Prostate gland (tissue), 2 donors: ENCODE measurements around the gene MYO16.

Experiments
- POLR2A ChIP-seq: fragments of 450-650 bp; IDR thresholded peaks from one replicate; pipeline ENCODE4 v1.6.1; 2016; ENCODE audit warnings: antibody characterized with exemption, mild to moderate bottlenecking
- TF ChIP-seq, protein P1 (sequence below), 4 experiments: fragments of 200-600 bp in 2 of 4; fragments of 450-650 bp in 2 of 4; sonication (generic) in 2 of 4; IDR thresholded peaks; 1 replicate in 3 of 4; 2 replicates in 1 of 4; pipeline ENCODE4 v1.5.1; 2016 to 2019; ENCODE audit warnings: antibody characterized with exemption in 4 of 4, mild to moderate bottlenecking in 2 of 4, moderate library complexity in 2 of 4

DNA sequence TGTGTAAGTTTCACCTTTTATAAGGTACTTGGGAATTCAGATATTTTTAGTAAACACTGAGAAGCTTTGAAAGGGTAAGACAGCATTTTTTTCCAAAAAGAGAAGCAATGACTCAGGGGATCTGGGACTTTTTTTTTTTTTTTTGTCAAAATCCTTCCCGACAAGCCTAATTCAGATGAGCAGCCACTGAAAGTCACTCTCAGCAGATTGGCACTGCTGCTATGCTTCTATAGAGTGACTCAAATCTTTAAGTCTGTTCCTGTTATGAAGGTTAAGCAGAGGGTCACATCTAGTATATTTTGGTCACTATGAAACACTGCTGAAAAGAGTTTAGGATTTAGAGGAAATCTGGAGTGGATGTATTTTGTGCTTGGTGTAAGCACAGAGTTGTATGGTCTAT, 571.1 kb downstream of the MYO16 start:
- TF ChIP-seq, protein P1, sequence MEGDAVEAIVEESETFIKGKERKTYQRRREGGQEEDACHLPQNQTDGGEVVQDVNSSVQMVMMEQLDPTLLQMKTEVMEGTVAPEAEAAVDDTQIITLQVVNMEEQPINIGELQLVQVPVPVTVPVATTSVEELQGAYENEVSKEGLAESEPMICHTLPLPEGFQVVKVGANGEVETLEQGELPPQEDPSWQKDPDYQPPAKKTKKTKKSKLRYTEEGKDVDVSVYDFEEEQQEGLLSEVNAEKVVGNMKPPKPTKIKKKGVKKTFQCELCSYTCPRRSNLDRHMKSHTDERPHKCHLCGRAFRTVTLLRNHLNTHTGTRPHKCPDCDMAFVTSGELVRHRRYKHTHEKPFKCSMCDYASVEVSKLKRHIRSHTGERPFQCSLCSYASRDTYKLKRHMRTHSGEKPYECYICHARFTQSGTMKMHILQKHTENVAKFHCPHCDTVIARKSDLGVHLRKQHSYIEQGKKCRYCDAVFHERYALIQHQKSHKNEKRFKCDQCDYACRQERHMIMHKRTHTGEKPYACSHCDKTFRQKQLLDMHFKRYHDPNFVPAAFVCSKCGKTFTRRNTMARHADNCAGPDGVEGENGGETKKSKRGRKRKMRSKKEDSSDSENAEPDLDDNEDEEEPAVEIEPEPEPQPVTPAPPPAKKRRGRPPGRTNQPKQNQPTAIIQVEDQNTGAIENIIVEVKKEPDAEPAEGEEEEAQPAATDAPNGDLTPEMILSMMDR (IDR thresholded peaks at IDR 0.05): no peak
- no peak for TF ChIP-seq POLR2A
